Activated CD8-positive, alpha-beta T cell treated with anti-CD3 and anti-CD28 coated beads for 36 hours (primary cell): ENCODE data around the gene WNT11. TPM values are rescaled to one million over a fixed set of nuclear protein-coding genes. Genes with fewer than 3 reads are reported as not detected.

Source experiments
- ATAC-seq: fragments of 200-7000 bp; cut with Tn5 transposase; one replicate; pipeline ENCODE4 v1.10.0; 2021; ENCODE audit warnings: mild to moderate bottlenecking, moderate library complexity
- CTCF ChIA-PET: fragments of 350-600 bp; sonication (Branson Sonifier 250); formaldehyde crosslinking; loops from one replicate; lab custom pipeline; 2021; ENCODE audit warnings: antibody characterized with exemption; lab: Charles Lee
- POLR2A ChIA-PET: fragments of 350-600 bp; sonication (Branson Sonifier 250); formaldehyde crosslinking; loops from one replicate; lab custom pipeline; 2021; ENCODE audit warnings: antibody characterized with exemption; lab: Charles Lee
- DNase-seq: peaks from one replicate; pipeline ENCODE4 v3.0.0-alpha.2; 2020
- H3K27ac Mint-ChIP-seq: one replicate; pipeline ENCODE4 v1.8.0; 2021; ENCODE audit warnings: mild to moderate bottlenecking, mixed read lengths
- H3K27me3 Mint-ChIP-seq: one replicate; pipeline ENCODE4 v1.8.0; 2021; ENCODE audit warnings: mixed read lengths
- H3K36me3 Mint-ChIP-seq: one replicate; pipeline ENCODE4 v1.8.0; 2021; ENCODE audit warnings: low read depth, mixed read lengths
- H3K4me1 Mint-ChIP-seq: one replicate; pipeline ENCODE4 v1.8.0; 2021; ENCODE audit warnings: low read depth, mixed read lengths
- H3K4me3 Mint-ChIP-seq: one replicate; pipeline ENCODE4 v1.8.0; 2021; ENCODE audit warnings: mild to moderate bottlenecking, moderate library complexity, mixed read lengths
- H3K9me3 Mint-ChIP-seq: one replicate; pipeline ENCODE4 v1.8.0; 2021; ENCODE audit warnings: mixed read lengths
- intact Hi-C: fragments of 100-400 bp; cut with micrococcal nuclease; formaldehyde crosslinking; loops from one replicate; pipeline ENCODE4 v1.10.0; 2022
- total RNA-seq, 2 experiments: library from RNA; stranded (reverse); gene quantifications; one replicate each; pipeline ENCODE4 v1.2.3, GENCODE V29; 2021
- TF ChIP-seq, protein P1 (sequence below): fragments of 200-600 bp; IDR thresholded peaks from one replicate; pipeline ENCODE4 v1.8.0; 2022; ENCODE audit warnings: antibody characterized with exemption, mild to moderate bottlenecking

Gene WNT11
- total RNA-seq, 2 experiments from 2014 or later: 0.32 to 0.43 TPM

DNA sequence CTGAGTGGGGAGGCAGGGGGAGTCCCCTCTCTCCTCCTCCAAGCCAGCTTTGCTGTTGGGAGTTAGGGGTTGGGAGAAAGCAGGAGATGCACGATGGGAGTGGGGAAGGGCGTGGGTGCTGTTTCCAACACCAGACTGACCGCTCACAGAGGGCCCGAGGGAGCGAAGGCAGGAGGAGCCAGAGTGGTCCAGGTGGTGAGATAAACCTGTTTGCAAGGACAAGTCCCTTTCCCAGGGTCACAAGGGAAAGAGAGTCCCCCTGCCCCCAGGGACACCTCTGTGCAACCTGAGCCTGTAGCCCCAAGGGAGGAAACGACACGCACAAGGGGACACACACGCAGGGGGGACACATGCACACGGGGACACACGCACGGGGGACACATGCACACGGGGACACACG, 42.2 kb downstream of the WNT11 start:
- ATAC-seq (no peak), DNase-seq (no peak)

DNA sequence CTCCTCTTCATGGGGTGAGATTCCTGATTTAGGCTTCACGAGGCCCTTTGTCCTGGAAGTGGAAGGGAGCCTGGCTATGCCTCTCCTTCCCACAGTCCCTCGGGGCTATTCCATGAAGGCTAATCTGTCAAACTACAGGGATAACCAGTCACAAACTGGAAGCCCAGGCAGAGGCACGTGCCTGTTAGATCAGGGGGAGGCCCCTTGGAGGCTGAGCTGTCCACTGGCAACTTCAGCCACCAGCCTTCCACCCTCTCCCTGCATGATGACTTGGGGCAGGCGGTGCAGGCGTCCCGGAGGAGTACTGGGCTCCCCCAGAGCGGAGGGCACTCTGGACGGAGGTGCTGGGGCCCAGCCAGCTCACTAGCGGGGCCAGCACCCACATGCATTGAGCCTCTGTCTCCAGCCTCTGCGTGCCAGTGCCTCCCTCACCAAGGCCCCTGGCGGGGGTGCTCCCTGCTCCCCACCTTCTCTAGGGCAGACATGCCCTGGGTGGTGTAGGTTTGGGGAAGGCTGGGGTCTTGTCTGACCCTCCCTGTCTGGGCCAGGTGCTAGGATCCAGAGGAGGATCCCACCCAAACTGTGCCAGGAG, 42.9 kb downstream of the WNT11 start:
- no peak for DNase-seq
- POLR2A ChIA-PET: no interaction called here
- H3K36me3 Mint-ChIP-seq: no peaks in the 10 kb centered on the region
- TF ChIP-seq, protein P1, sequence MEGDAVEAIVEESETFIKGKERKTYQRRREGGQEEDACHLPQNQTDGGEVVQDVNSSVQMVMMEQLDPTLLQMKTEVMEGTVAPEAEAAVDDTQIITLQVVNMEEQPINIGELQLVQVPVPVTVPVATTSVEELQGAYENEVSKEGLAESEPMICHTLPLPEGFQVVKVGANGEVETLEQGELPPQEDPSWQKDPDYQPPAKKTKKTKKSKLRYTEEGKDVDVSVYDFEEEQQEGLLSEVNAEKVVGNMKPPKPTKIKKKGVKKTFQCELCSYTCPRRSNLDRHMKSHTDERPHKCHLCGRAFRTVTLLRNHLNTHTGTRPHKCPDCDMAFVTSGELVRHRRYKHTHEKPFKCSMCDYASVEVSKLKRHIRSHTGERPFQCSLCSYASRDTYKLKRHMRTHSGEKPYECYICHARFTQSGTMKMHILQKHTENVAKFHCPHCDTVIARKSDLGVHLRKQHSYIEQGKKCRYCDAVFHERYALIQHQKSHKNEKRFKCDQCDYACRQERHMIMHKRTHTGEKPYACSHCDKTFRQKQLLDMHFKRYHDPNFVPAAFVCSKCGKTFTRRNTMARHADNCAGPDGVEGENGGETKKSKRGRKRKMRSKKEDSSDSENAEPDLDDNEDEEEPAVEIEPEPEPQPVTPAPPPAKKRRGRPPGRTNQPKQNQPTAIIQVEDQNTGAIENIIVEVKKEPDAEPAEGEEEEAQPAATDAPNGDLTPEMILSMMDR: no peak
- ATAC-seq: no peak
- H3K27ac Mint-ChIP-seq: no peak overlapping the region
- peaks cover 1% of the 10 kb centered on the region for H3K4me1 Mint-ChIP-seq
- CTCF ChIA-PET: interaction anchor here (3.0 kb wide), 1 partner anchor 11 kb away, joined by 16 read pairs; no protein-coding TSS in a partner anchor
- intact Hi-C loops: no loop called here
- no peaks in the 10 kb centered on the region for H3K9me3 Mint-ChIP-seq
- no peak overlapping the region for H3K4me3 Mint-ChIP-seq
- no peaks in the 10 kb centered on the region for H3K27me3 Mint-ChIP-seq

More for the DNA sequence above, 42.2 kb downstream of the WNT11 start:
- intact Hi-C loops: no loop called here
- POLR2A ChIA-PET: no interaction called here
- no peak overlapping the region for H3K4me3 Mint-ChIP-seq
- H3K27ac Mint-ChIP-seq: no peak overlapping the region
- H3K27me3 Mint-ChIP-seq: no peaks in the 10 kb centered on the region
- peaks cover 1% of the 10 kb centered on the region for H3K4me1 Mint-ChIP-seq
- H3K9me3 Mint-ChIP-seq: no peaks in the 10 kb centered on the region
- CTCF ChIA-PET: interaction anchor here (3.0 kb wide), 1 partner anchor 12 kb away, joined by 16 read pairs; no protein-coding TSS in a partner anchor
- TF ChIP-seq, protein P1: no peak
- H3K36me3 Mint-ChIP-seq: no peaks in the 10 kb centered on the region

DNA sequence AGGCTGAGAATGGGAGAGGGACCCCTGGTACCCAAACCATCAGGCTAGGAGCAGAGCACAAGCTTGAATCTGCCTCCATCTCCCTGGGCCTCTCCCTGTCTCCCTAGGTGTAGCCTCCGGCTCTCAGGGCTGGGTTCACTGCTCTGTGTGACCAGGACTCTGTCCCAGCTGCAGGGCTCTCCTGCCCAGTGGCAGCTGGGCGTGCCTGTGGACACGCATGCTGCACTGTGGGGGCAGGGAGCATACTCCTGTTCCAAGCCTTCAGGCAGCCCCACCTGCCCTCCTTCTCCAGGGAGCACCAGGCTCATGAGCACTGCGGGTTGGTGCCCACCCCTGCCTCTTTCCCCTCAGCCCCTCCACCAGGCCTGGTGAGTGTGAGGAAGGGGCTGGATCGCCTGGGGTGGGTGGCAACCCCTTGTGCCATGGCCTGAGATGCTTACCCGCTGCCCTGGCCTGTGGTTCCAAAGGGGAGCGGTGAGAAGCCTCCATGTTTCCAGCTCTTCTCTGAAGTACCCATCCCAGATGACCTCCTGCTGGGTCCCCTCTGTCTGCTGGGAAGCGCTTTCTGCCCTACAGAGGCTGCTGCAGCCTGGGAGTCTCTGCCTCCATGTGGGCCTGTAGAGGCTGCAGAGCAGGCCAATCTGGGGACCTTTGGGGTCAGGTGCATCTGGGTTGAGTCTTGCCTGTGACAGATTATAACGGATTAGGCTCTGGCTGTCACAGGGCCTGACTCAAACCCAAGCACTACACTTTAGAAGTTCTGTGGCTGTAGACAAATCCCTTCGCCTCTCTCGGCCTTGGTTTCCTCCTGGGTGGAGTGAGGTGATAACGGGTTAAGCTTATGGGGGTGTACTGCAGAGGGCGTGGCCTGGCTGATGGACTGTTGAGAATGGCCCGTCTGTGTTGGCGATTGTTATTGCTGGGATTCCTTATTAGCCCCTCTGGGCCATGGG, 43.7 kb downstream of the WNT11 start:
- no peaks in the 10 kb centered on the region for H3K9me3 Mint-ChIP-seq
- no peak overlapping the region for H3K4me3 Mint-ChIP-seq
- CTCF ChIA-PET: interaction anchor here (3.0 kb wide), 1 partner anchor 10 kb away, joined by 16 read pairs; no protein-coding TSS in a partner anchor
- intact Hi-C loops: no loop called here
- H3K27me3 Mint-ChIP-seq: no peaks in the 10 kb centered on the region
- H3K36me3 Mint-ChIP-seq: no peaks in the 10 kb centered on the region
- POLR2A ChIA-PET: no interaction called here
- no peak overlapping the region for H3K27ac Mint-ChIP-seq
- TF ChIP-seq, protein P1: no peak
- peaks cover 1% of the 10 kb centered on the region for H3K4me1 Mint-ChIP-seq
- DNase-seq (no peak), ATAC-seq (no peak)

DNA sequence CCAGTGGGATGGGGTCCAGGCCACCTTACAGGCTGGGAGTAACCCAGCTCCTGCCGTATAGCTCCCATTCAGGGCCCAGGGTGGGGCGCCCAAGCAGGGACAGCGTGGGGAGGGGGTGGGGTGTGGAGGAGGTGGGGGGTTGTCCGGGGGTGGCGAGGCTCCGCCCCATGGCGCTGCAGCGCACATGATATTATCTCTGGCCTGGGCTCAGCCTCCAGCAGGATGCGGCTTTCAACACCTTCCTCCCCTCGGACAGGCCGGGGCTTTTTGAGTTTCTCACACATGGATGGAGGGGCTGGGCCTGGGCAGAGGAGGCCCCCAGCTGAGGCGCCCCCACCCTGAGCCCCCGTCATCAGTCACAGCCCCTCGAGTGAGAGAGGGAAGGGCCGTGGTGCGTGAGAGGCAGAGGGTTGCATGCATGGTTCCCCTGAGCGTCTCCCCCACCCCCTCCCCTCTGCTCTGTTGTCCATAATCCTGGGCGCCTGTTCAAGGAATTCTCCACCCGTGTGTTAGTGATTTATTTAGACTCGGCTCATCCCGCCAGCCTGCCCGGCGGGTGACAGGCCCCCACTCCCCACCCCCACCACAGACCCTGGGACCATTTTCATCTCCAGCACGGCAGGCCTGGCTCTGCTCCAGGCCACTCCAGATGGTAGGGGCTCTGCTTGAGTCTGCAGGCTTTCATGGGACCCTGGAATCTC, 44.9 kb downstream of the WNT11 start:
- ATAC-seq: no peak
- CTCF ChIA-PET: interaction anchor here (0.8 to 3.0 kb wide), 2 partner anchors 9 kb away, joined by 4 to 16 read pairs; no protein-coding TSS in a partner anchor

More for the DNA sequence above, 44.9 kb downstream of the WNT11 start:
- TF ChIP-seq, protein P1: no peak
- Mint-ChIP-seq H3K27me3 (no peaks in the 10 kb centered on the region), H3K4me3 (no peak overlapping the region), H3K36me3 (no peaks in the 10 kb centered on the region), H3K27ac (no peak overlapping the region), H3K4me1 (no peaks in the 10 kb centered on the region), H3K9me3 (no peaks in the 10 kb centered on the region)
- POLR2A ChIA-PET: no interaction called here
- intact Hi-C loops: no loop called here
- DNase-seq: no peak
